Amniotic stem cell (primary cell): ENCODE results near the gene POU1F1.
"Not testable (repeated sequence)": the region's sequence is repeated elsewhere in the genome, so short reads cannot be mapped to it uniquely, and the experiment has no call there.

ENCODE experiments used
- DNase-seq: peaks from one replicate; lab custom pipeline; 2025; lab: John Stamatoyannopoulos, UW

POU1F1 gene

GRCh38 chr3:87250009-87250408, 26.4 kb downstream of the POU1F1 start:
- no peak for DNase-seq

GRCh38 chr3:87248831-87249230, 27.6 kb downstream of the POU1F1 start:
- no peak for DNase-seq

GRCh38 chr3:87248231-87248630, 28.2 kb downstream of the POU1F1 start:
- DNase-seq: not testable (repeated sequence)

- DNase-seq: no peak
Measured at GRCh38 chr3:87247430-87247773, 29.0 kb downstream of the POU1F1 start.

GRCh38 chr3:87246662-87247429, 29.5 kb downstream of the POU1F1 start:
- DNase-seq: no peak

GRCh38 chr3:87236093-87236492, 40.3 kb downstream of the POU1F1 start:
- DNase-seq: no peak

GRCh38 chr3:87233805-87234204, 42.6 kb downstream of the POU1F1 start:
- no peak for DNase-seq

- no peak for DNase-seq
Measured at GRCh38 chr3:87229113-87229512, 47.3 kb downstream of the POU1F1 start.

- DNase-seq: no peak
Measured at GRCh38 chr3:87228316-87228715, 48.1 kb downstream of the POU1F1 start.

GRCh38 chr3:87227835-87228144, 48.6 kb downstream of the POU1F1 start:
- no peak for DNase-seq

- peak; percentile 79 for DNase-seq
Measured at GRCh38 chr3:87227104-87227834, 49.1 kb downstream of the POU1F1 start, which contains the start of gene CHMP2B. CHMP2B (plus strand) TSS chr3:87227309; CDS start chr3:87227523, 214 bp downstream.

- no peak for DNase-seq
Measured at GRCh38 chr3:87225659-87226058, 50.7 kb downstream of the POU1F1 start.

GRCh38 chr3:87219611-87220010, 56.8 kb downstream of the POU1F1 start:
- DNase-seq: no peak

GRCh38 chr3:87218560-87218959, 57.8 kb downstream of the POU1F1 start:
- no peak for DNase-seq
